ENCODE measurements around the gene LIMK1.
"Not testable (repeated sequence)": the region's sequence is repeated elsewhere in the genome, so short reads cannot be mapped to it uniquely, and the experiment has no call there.

LIMK1 gene

DNA sequence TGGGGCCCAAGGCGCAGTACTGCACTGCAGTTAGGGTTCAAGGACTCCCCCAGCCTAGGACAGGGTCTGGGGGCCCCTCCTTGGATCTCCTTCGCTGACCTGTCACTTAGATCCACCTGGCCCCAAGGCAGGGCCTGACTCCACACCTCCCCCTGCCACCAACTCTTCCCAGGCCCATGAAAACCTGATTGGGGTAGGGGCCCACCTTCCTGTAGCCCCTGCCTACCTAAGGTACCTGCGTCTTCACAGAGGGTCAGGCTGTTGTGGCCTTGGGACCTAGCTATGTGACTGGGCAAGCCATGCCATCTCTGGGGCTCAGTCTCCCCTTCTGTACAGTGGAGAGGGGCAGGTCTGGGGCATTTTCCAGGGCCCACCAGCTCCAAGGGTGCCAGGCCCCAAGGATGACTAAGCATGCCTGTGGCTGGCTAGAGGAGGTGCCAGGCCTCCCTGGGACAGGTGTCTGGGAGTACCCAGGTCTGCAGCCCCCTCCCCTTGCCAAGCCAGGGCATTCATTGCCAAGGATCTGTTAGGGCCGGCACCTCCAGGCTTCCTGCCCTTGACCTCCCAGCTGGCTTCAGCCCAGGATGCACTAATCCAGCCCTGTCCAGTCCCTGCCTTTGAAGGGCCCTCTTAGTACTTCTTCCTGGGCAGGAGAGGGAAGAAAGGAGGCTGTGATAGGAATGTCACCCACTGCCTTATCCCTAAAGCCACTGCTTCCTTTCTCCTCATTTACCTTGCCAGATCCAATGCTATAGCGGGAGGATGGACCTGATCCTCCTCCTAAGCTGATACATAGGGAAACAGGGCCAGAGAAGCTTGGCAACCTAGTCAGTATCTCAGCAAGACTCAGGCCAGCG lies 1.3 kb downstream of the LIMK1 start:
- no peak for DNase-seq

DNA sequence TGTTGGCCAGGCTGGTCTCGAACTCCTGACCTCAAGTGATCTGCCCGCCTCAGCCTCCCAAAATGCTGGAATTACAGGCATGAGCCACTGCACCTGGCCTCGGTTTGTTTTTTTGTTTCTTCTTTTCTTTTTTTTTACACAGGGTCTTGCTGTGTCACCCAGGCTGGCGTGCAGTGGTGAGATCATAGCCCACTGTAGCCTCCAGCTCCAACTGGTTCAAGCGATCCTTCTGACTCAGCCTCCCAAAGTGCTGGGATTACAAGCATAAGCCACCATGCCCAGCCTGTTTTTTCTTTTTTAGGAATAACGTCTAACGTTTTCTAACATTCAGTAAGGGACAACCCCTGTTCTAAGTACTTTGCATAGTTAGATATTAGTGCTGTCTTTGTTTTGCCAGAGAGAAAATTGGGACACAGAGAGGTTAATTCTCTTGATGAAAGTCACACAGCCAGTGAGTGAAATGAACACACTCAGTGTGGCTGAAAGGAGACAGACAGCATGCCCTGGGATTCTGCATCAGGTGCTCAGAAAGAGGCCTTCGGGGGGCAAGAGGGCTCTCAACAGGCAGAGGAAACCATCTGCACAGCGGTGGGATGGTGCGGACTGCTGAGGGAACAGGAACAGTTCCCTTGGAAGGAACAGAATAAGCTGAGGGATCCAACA lies 4.3 kb downstream of the LIMK1 start:
- DNase-seq = no peak

DNA sequence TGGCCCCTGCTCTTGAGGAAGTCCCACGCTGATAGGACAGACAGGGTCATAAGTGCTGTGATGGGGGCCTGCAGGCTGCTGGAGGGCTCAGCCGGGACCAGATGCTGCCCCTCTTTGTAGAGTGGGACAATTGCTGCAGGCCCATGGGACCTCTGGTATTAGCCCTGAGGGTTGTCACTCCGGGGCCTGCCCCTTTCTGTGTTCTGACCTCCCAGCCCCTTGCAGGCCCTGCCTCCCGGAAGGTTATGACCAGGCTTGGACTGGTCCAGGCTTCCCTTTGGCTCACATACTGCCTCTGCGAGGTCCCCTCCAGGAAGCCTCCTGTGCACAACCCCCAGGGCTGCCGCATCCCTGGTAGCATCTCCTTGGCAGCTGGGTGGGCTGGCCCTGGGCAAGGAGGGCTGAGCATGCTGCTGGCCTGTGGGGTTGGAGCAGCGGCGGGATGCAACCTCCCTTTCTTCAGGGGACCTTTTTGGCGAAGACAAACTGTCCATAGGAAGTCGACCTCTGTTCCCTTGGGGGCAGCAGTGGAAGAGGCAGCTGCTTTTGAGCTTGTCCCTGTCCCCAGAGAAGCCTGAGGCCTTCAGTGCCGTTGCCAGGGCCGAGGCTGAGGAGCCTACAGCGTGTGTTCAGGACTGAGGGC lies 8.8 kb downstream of the LIMK1 start:
- no peak for DNase-seq

DNA sequence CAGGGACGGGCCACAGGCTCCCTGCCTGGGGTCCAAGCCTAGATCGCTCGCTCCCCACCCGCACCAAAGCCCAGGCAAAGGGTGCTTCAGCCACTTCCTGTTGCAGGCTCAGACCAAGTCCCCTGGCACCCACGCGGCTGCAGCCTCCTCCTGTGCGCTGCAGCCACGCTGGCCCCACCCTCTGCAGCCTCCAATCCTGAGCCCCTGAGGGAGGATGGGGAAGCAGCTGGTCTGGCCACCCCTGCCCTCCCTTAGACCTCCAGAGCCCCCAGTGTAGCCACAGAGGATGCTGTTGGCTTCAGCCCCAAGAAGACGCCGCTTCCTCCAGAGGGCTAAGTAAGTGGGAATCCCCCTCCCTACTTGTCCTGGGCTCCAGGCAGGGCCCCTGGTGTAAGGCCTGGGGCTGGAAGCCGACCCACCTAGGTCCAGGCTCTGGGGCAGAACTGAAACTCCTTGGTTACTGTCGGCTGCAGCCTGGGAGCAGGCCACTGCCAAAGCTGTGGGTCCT lies 9.4 kb downstream of the LIMK1 start:
- DNase-seq = no peak

DNA sequence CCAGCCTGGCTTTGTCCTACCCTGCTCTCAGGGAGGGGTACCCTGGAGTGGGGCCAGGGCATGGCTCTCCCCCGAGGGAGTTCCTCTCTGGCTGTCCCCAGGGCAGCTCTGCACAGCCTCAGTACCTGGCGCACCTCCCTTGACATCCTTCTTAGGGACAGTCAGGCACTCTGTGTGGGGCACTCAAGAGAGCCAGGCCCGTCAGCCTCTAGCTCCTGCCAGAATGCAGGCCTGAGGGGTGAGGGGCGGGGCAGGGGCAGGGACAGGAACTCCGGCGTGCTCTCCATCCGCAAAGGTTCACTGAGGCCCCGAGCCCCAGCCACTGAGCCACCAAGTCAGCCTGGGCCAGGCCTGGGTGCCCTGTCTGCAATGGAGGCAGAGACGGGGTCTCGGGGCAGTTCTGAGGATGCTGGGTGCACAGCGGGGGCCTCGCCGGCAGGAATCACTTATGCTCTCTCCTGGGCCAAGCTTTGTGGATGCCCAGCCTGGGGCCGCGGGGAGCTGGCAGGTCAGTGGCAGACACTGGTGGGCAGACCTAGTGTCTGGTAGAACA lies 10.1 kb downstream of the LIMK1 start:
- peak; percentile 35 for DNase-seq

DNA sequence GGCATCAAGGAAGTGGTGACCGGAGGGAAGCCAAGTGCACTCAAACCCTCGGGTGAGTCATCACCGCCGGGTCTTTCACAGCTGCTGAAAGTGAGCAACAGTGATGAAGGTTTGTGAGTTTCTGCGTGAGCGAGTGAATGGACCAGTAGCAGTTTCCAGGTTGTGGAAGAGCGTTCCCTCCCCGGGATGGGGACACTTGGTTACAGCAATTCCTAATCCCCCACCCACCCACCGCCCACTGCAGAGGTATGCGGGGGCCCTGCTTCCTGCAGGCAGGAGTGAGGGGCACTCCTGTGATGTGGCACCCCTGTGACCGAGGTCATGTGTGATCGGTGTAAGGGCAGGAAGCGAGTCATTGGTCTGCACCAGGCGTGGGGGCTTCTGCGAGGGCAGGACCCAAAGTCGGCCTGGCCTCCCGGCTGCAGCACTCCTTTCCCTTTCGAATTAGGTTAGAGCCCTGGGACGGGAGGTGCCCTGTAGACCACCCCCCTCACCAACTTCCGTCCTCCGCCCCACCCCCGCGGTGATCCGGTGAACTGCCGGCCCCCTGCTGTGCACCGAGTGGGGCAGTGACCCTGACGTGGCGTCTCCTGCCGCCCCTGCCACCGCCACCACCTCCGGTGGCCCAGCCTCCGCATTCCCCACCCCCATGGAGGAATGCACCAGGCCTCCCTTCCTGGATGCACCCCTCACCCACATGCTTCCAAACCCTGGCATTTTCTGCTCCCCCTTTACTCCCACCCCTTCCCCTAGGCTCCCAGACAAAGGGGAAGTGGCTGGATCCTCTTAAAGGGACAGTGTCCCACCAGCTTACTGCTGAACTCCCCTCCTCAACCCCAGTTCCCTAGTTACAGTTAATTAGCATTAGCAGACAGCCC lies 10.9 kb downstream of the LIMK1 start:
- DNase-seq = peak; percentile 61

DNA sequence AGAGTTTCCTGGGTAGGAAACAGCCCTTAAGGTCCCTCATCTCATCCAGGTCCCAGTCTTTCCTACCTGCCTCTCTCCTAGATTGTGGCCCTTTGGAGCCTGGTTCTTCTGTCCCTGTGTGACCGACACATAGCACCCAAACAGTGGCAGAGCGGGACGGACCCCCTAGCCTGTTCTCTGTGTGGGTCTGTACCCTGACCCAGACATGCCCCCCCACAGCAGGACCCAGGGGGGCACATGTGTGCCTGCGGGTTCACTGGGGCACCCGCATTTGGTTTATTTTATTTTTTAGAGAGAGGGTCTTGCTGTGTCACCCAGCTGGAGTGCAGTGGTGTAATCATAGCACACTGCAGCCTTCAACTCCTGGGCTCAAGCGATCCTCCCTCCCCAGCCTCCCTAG lies 11.5 kb downstream of the LIMK1 start:
- DNase-seq = no peak

DNA sequence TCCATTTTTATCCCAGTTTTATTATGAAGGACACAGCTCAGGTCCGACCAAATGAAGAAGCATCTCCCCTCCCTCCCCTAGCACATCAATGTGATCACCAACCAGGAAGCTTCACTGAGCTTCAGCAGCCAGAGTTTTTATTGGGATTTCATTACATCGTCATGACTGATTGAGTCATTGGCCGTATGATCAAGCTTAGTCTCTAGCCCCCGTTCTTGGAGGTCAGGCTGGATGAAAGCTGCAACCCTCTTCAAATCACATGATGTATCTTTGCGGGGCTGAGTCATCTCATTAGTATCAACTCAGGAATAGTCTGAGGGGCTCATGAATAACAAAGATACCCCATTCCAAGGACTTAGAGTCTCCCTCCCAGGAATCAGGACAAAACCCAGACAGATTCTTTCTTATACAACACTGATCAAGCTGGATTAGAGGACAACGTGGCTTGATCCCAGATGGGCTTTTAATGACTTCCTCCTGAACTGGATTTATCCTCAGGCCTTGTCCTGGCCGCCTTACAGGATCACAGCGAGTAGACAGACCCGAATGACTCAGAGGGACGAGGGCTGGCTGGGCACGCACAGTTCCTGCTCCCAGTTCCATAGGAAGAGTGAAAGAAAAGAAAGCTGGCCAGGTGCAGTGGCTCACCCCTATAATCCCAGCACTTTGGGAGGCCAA lies 14.5 kb downstream of the LIMK1 start:
- no peak for DNase-seq

DNA sequence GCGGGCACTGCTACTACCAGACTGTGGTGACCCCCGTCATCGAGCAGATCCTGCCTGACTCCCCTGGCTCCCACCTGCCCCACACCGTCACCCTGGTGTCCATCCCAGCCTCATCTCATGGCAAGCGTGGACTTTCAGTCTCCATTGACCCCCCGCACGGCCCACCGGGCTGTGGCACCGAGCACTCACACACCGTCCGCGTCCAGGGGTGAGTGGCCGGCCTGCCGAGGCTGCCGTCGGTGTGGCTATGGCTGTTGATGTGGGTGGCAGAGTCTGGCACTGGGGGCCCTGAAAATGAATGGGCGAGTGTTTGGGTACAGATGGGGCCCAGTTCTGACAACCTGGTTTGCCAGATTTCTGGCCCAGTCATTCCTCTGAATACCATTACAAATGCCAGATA lies 15.4 kb downstream of the LIMK1 start:
- DNase-seq = no peak

DNA sequence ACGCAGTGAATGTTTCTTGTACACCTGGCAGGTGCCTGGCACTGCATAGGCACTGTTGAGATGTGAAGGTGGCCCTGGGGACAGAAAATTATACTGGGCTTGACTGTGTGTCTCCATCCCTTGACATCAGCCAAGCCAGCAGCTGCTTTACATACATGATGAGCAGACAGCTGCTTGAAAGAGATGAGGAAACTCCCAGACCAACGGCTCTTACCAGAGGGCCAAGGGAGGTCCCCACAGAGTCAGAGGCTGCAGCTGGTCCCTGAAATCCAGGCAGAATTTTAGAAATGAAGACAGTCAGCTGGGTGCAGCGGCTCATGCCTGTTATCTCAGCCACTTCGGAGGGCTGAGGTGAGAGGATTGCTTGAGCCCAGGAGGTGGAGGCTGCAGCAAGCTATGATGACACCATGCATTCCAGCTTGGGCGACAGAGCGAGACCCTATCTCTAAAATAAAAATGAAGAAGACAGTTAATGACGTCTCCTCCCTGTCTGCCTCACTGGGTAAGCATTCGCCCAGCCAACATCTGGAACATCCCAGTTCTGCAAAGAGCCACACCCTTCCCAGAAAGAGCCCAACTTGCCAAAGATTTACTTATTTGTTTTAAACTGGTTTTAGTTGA lies 17.6 kb downstream of the LIMK1 start:
- DNase-seq = peak; percentile 75

DNA sequence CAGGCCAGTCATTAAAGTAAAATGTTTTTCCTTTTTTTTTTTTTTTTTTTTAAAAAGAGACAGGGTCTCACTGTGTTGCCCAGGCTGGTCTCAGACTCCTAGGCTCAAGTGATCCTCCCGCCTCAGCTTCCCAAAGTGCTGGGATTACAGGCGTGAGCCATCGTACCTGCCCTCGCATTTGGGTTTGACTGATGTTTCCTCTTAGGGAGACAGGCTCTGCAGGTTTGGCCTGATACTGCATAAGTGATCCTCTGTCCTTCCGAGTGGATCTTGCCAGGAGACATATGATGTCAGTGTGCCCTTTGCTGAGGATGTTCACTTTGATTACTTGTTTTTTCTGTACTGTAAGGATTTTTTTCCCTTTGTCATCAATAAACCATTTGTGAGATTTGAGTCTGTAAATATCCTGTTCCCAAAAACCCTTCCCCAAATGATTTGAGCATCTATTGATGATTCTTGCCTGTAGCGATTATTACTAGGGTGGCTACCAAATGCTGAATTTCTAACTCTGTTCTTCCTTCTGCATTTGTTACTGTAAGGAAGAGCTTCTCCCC lies 19.7 kb downstream of the LIMK1 start:
- DNase-seq = no peak

DNA sequence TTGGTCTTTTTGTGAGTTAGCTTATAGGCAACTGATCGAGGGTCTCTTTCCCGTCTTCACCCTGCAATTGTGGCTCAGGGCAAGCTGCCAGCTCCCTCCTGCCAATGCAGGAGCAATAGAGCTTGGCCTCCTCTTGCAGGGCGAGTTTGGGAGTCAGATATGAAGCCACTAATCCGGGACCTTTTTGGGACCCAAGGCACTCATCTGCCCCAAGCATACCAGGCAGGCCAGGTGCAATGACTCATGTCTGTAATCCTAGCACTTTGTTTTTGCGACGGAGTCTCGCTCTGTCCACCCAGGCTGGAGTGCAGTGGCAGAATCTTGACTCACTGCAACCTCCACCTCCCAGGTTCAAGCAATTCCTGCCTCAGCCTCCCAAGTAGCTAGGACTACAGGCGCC lies 21.1 kb downstream of the LIMK1 start:
- peak; percentile 86 for DNase-seq

DNA sequence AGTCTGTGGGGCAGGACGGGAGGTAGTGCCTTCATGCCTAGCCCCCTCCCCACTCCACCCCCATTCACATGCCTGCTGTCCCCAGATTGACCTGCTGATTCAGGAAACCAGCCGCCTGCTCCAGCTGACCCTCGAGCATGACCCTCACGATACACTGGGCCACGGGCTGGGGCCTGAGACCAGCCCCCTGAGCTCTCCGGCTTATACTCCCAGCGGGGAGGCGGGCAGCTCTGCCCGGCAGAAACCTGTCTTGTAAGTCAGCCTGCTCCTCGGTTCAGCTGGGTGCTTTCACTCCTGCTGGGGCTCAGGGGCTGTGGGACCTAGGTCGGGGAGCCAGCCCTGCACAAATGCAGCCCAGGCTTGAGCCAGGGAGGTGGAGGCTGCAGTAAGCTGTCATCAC lies 22.4 kb downstream of the LIMK1 start:
- no peak for DNase-seq

DNA sequence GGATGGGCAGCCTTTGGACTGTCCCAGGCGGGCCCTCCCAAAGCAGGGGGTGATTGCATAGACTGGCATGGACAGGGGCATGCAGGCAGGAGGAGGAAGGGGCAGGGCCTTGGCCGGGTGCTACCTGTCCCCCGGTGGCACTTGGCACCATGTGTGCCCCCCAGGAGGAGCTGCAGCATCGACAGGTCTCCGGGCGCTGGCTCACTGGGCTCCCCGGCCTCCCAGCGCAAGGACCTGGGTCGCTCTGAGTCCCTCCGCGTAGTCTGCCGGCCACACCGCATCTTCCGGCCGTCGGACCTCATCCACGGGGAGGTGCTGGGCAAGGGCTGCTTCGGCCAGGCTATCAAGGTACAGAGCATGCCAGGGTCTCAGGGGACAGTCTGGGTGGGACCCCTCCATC lies 23.2 kb downstream of the LIMK1 start:
- DNase-seq = no peak

DNA sequence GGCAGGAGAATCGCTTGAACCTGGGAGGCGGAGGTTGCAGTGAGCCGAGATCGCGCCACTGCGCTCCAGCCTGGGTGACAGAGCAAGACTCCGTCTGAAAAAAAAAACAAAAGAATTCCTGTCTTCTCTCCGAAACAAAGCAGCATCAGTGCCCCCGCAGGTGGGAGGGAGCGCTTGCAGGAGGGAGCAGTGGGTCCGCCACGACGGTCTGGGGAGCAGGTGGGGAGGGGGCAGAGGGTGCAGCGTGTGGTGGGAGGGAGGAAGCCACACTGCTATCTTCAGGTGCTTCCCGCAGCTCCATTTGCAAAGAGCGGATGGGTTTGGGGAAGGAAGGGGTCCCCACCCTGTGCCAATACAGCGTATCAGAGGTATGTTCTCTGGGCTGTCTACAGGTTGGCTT lies 31.7 kb downstream of the LIMK1 start:
- DNase-seq = no peak

DNA sequence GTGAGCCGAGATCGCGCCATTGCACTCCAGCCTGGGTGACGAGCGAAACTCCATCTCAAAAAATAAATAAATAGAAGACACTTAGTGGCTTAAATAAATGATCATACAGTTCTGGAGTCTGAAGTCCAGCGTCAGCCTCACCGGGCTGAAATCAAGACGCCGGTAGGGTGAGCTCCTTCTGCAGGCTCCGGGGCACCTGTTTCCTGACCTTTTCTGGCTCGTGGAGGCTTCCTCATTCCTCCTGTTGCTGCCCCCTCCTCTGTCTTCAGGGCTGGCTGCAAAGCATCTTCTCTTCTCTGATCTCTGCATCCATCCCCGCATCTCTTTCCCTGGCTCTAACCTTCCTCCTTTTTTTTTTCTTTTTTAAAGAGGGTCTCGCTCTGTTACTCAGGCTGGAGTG lies 32.8 kb downstream of the LIMK1 start:
- no peak for DNase-seq

DNA sequence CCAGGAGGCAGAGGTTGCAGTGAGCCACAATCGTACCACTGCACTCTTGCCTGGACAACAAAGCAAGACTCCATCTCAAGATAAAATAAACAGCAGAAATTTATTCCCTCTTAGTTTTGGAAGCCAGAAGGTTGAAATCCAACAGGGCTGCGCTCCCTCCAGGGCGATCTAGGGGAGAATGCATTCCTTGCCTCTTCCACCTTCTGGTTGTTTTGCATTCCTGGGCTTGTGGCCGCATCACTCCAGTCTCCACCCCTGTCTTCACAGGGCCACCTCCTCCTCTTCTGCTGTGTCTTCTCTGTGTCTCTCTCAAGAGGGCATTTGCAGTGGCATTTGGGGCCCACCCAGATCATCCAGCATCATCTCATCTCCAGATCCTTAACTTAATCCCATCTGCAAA lies 36.2 kb downstream of the LIMK1 start:
- no peak for DNase-seq

DNA sequence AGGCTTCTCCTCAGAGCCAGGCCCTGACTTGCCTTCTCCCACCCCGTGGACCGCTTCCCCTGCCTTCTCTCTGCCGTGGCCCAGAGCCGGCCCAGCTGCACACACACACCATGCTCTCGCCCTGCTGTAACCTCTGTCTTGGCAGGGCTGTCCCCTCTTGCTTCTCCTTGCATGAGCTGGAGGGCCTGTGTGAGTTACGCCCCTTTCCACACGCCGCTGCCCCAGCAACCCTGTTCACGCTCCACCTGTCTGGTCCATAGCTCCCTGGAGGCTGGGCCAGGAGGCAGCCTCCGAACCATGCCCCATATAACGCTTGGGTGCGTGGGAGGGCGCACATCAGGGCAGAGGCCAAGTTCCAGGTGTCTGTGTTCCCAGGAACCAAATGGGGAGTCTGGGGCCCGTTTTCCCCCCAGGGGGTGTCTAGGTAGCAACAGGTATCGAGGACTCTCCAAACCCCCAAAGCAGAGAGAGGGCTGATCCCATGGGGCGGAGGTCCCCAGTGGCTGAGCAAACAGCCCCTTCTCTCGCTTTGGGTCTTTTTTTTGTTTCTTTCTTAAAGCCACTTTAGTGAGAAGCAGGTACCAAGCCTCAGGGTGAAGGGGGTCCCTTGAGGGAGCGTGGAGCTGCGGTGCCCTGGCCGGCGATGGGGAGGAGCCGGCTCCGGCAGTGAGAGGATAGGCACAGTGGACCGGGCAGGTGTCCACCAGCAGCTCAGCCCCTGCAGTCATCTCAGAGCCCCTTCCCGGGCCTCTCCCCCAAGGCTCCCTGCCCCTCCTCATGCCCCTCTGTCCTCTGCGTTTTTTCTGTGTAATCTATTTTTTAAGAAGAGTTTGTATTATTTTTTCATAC lies 38.0 kb downstream of the LIMK1 start:
- DNase-seq = no peak

DNA sequence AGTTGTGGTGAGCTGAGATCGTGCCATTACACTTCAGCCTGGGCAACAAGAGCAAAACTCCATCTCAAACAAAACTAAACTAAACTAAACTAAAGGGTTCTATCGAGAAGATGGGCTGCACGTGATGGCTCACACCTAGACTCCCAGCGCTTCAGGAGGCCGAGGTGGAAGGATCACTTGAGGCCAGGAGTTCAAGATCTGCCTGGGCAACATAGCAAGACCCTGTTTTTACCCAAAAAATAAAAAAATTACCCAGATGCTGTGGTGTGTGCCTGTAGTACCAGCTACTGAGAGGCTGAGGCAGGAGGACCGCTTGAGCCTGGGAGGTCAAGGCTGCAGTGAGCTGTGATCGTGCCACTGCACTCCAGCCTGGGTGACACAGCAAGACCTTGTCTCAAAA lies 40.3 kb downstream of the LIMK1 start:
- not testable (repeated sequence) for DNase-seq

DNA sequence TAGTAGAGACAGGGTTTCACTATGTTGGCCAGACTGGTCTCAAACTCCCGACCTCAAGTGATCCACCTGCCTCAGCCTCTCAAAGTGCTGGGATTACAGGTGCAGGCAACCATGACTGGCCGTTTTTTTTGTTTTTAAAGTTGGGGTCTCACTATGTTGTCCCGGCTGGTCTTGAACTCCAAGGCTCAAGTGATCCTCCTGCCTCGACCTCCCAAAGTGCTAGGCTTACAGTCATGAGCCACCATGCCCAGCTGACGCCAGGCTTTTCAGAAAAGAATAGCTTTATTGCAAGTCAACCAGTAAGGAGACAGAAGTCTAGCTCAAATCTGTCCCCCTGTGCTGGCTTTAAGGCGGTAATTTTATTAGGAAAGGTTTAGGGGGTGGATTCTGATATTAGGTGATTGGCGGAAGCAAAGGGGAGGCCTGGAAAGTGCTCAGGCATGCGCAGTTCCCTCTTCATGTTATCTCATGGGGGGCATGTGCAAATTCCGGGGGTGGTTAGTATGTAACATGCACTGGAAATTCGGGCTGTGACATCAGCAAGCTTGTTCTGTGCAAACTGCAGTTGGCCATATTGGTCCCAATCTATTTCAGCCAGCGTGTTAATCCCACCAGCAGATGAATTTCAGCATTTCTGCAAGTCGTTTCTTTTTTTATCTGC lies 42.7 kb downstream of the LIMK1 start:
- no peak for DNase-seq
